GM21526 (cell line): Measurements from ENCODE around the gene ZNF699.
"Not testable (repeated sequence)": the region's sequence is repeated elsewhere in the genome, so short reads cannot be mapped to it uniquely, and the experiment has no call there.

Experiments used
- ATAC-seq: cut with Tn5 transposase; IDR thresholded peaks from one replicate; pipeline ENCODE4 v1.9.1; 2021; ENCODE audit warnings: moderate library complexity; ENCODE audit not compliant: unreplicated experiment, low FRiP score

The ZNF699 gene

GRCh38 chr19:9289231-9289884 lies 20.3 kb downstream of the ZNF699 start:
- ATAC-seq = no peak

GRCh38 chr19:9283485-9283884 lies 26.2 kb downstream of the ZNF699 start:
- ATAC-seq = not testable (repeated sequence)

GRCh38 chr19:9251236-9251635 lies 58.4 kb downstream of the ZNF699 start:
- ATAC-seq = no peak

- no peak for ATAC-seq
Measured at GRCh38 chr19:9250630-9251029, 59.0 kb downstream of the ZNF699 start, which contains the start of gene OR7E24. Gene OR7E24 (plus strand): TSS chr19:9250930. CDS start chr19:9251044, 114 bp downstream.
